Hindlimb muscle (tissue), 1 donor: ENCODE results near the gene HSP90B1. TPM values are rescaled to one million over a fixed set of nuclear protein-coding genes. Genes with fewer than 3 reads are reported as not detected.
A peak's percentile ranks its signal among the peaks of the same experiment; 100 is the strongest.

ENCODE experiments used
- DNase-seq: peaks from one replicate; pipeline ENCODE4 v3.0.0-alpha.2; 2013
- polyA plus RNA-seq: library from polyadenylated mRNA; unstranded; fragments of 120-200 nt; gene quantifications from one replicate; pipeline ENCODE4 v1.2.1, GENCODE V29; 2013; ENCODE audit not compliant: insufficient read length

The HSP90B1 gene
- polyA plus RNA-seq = 269 TPM

GRCh38 chr12:103930034-103930786, at the start of gene HSP90B1:
HSP90B1 (plus strand) TSS chr12:103930410; CDS start chr12:103930516, 106 bp downstream.
- DNase-seq = peak; percentile 99

GRCh38 chr12:103881261-103881660, 48.9 kb upstream of the HSP90B1 start:
- DNase-seq = no peak

- DNase-seq = no peak
These were observed 47.2 kb upstream of the HSP90B1 start for GRCh38 chr12:103882861-103883596.

- DNase-seq = no peak
These were observed 46.3 kb upstream of the HSP90B1 start for GRCh38 chr12:103883908-103884307.

- DNase-seq = peak; percentile 31
These were observed 45.9 kb upstream of the HSP90B1 start for GRCh38 chr12:103884316-103884715.

GRCh38 chr12:103886195-103886797, 43.9 kb upstream of the HSP90B1 start:
- no peak for DNase-seq

- no peak for DNase-seq
These were observed 42.5 kb upstream of the HSP90B1 start for GRCh38 chr12:103887738-103888137.

GRCh38 chr12:103897316-103897715, 32.9 kb upstream of the HSP90B1 start:
- no peak for DNase-seq

- DNase-seq = no peak
These were observed 28.6 kb upstream of the HSP90B1 start for GRCh38 chr12:103901518-103902173.

- DNase-seq = no peak
These were observed 26.2 kb upstream of the HSP90B1 start for GRCh38 chr12:103903993-103904392.

GRCh38 chr12:103905730-103906349, 24.4 kb upstream of the HSP90B1 start:
- no peak for DNase-seq

- DNase-seq = no peak
These were observed 22.0 kb upstream of the HSP90B1 start for GRCh38 chr12:103908246-103908541.

- DNase-seq = no peak
These were observed 21.3 kb upstream of the HSP90B1 start for GRCh38 chr12:103908877-103909276.

GRCh38 chr12:103909811-103910210, 20.4 kb upstream of the HSP90B1 start:
- no peak for DNase-seq

- no peak for DNase-seq
These were observed 18.1 kb upstream of the HSP90B1 start for GRCh38 chr12:103912069-103912468.

GRCh38 chr12:103913100-103913499, 17.1 kb upstream of the HSP90B1 start:
- DNase-seq = no peak

- no peak for DNase-seq
These were observed 14.9 kb upstream of the HSP90B1 start for GRCh38 chr12:103915306-103915705.

GRCh38 chr12:103917873-103918272, 12.3 kb upstream of the HSP90B1 start:
- no peak for DNase-seq

GRCh38 chr12:103924761-103925641, 5.2 kb upstream of the HSP90B1 start:
- no peak for DNase-seq

- DNase-seq = peak; percentile 26
These were observed 1.5 kb upstream of the HSP90B1 start for GRCh38 chr12:103928682-103929045.

GRCh38 chr12:103929046-103929783, 995 bp upstream of the HSP90B1 start:
- peak; percentile 93 for DNase-seq
